ENCODE measurements around the gene RBMS3.

RBMS3 gene

DNA sequence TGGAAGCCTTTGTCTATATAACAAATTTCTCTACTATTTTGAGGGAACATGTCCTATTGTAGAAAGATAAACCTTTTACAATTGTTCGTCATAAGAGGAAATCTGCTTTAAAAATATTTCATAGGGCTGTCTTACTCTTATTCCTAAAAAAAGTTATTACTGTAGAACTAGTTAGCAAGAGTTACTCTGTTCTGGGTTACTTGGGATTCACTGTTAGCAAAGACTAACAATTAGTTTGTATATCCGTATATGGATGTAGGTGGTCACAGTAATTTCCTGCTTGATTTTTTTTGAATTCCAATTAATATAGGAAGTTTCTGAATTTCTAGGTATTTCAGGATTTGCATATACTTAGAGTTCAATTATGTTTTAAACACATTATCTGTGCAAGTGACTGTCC, 413.5 kb downstream of the RBMS3 start:
- DNase-seq (ENCODE audit: low spot score): no peak
- in situ Hi-C loops (cut with MboI; ENCODE audit: low pct_unique_long_range_greater_than_20kb, low sequenced_read_pairs, unreplicated experiment): no loop called here
- TF ChIP-seq, protein P1, sequence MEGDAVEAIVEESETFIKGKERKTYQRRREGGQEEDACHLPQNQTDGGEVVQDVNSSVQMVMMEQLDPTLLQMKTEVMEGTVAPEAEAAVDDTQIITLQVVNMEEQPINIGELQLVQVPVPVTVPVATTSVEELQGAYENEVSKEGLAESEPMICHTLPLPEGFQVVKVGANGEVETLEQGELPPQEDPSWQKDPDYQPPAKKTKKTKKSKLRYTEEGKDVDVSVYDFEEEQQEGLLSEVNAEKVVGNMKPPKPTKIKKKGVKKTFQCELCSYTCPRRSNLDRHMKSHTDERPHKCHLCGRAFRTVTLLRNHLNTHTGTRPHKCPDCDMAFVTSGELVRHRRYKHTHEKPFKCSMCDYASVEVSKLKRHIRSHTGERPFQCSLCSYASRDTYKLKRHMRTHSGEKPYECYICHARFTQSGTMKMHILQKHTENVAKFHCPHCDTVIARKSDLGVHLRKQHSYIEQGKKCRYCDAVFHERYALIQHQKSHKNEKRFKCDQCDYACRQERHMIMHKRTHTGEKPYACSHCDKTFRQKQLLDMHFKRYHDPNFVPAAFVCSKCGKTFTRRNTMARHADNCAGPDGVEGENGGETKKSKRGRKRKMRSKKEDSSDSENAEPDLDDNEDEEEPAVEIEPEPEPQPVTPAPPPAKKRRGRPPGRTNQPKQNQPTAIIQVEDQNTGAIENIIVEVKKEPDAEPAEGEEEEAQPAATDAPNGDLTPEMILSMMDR (IDR thresholded peaks at IDR 0.05; ENCODE audit: extremely low read depth, insufficient read depth, missing control alignments): no peak

GRCh38 chr3:29694783-29695182, 413.9 kb downstream of the RBMS3 start:
- in situ Hi-C loops (cut with MboI; ENCODE audit: low pct_unique_long_range_greater_than_20kb, low sequenced_read_pairs, unreplicated experiment): no loop called here
- no peak for DNase-seq (ENCODE audit: low spot score)
- TF ChIP-seq, protein P1 (IDR thresholded peaks at IDR 0.05; ENCODE audit: extremely low read depth, insufficient read depth, missing control alignments): no peak

DNA sequence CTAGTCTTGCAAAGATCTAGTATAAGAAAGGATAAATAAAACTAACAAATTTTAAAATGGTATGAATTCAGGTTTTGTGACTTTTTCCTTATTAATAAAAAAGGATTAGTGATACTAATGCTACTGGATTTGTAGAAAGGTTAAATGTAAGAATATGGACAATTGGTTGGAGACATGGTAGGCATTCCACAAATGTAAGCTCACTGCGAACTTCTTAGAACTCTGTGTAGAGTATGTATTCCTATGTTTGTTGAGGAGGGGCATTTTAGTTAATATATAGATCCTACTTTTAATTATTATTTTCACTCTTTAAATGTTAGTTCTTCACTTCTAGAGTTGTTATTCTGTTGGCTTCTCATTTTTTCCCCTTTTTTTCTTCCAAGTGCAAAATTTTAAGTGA, 414.3 kb downstream of the RBMS3 start:
- in situ Hi-C loops (cut with MboI; ENCODE audit: low pct_unique_long_range_greater_than_20kb, low sequenced_read_pairs, unreplicated experiment): no loop called here
- TF ChIP-seq, protein P1 (IDR thresholded peaks at IDR 0.05; ENCODE audit: extremely low read depth, insufficient read depth, missing control alignments): no peak
- DNase-seq (ENCODE audit: low spot score): no peak

GRCh38 chr3:29695643-29696198, 414.9 kb downstream of the RBMS3 start:
- TF ChIP-seq, protein P1 (IDR thresholded peaks at IDR 0.05; ENCODE audit: extremely low read depth, insufficient read depth, missing control alignments): no peak
- DNase-seq (ENCODE audit: low spot score): no peak
- in situ Hi-C loops (cut with MboI; ENCODE audit: low pct_unique_long_range_greater_than_20kb, low sequenced_read_pairs, unreplicated experiment): no loop called here

DNA sequence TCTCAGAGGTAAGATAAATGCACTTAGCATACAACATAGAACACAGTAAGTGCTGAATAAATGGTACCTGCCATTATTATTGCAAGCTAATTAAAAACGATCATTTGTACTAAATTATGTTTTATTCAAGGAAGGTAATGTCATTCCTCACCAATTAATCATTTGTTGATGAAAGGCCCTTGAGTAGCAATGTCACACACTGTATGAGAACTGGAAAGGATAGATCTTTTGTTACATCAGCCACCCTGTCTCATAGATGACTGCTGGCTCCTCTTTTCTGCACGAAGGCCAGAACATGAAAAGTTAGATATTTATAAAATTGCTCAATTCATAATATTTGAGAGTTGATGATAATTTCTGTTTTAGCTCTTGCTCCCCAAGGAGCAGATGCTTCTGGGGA, 415.4 kb downstream of the RBMS3 start:
- in situ Hi-C loops (cut with MboI; ENCODE audit: low pct_unique_long_range_greater_than_20kb, low sequenced_read_pairs, unreplicated experiment): no loop called here
- no peak for DNase-seq (ENCODE audit: low spot score)
- TF ChIP-seq, protein P1 (IDR thresholded peaks at IDR 0.05; ENCODE audit: extremely low read depth, insufficient read depth, missing control alignments): no peak

GRCh38 chr3:29697989-29698388, 417.1 kb downstream of the RBMS3 start:
- DNase-seq (ENCODE audit: low spot score): no peak
- TF ChIP-seq, protein P1 (IDR thresholded peaks at IDR 0.05; ENCODE audit: extremely low read depth, insufficient read depth, missing control alignments): no peak
- in situ Hi-C loops (cut with MboI; ENCODE audit: low pct_unique_long_range_greater_than_20kb, low sequenced_read_pairs, unreplicated experiment): no loop called here

- in situ Hi-C loops (cut with MboI; ENCODE audit: low pct_unique_long_range_greater_than_20kb, low sequenced_read_pairs, unreplicated experiment): no loop called here
- TF ChIP-seq, protein P1 (IDR thresholded peaks at IDR 0.05; ENCODE audit: extremely low read depth, insufficient read depth, missing control alignments): no peak
- no peak for DNase-seq (ENCODE audit: low spot score)
Observed at GRCh38 chr3:29700256-29700655, 419.4 kb downstream of the RBMS3 start.
